Uterus (tissue), 4 donors: ENCODE results near the gene DGCR2. TPM values are rescaled to one million over a fixed set of nuclear protein-coding genes. Genes with fewer than 3 reads are reported as not detected.

Experiments used
- DNase-seq, 2 donors: peaks; one replicate each; pipeline ENCODE4 v3.0.0-alpha.2; 2019 to 2020
- H3K27ac ChIP-seq, 2 donors: fragments of 200-600 bp; sonication (generic); 1 replicate in 1 of 2; 2 replicates in 1 of 2; pipeline ENCODE4 v1.5.1; 2016 to 2018
- H3K27me3 ChIP-seq, 2 donors: fragments of 200-600 bp; sonication (generic); one replicate each; pipeline ENCODE4 v1.5.1; 2018 to 2019; ENCODE audit warnings: control low read depth in 1 of 2
- H3K36me3 ChIP-seq, 2 donors: fragments of 200-600 bp; sonication (generic); one replicate each; pipeline ENCODE4 v1.5.1; 2019; ENCODE audit warnings: control low read depth in 1 of 2
- H3K4me1 ChIP-seq, 2 donors: fragments of 200-600 bp; sonication (generic); one replicate each; pipeline ENCODE4 v1.5.1; 2018 to 2019; ENCODE audit warnings: control low read depth in 1 of 2
- H3K4me3 ChIP-seq, 2 donors: fragments of 200-600 bp; sonication (generic); 1 replicate in 1 of 2; 2 replicates in 1 of 2; pipeline ENCODE4 v1.5.1; 2018 to 2019; ENCODE audit warnings: mild to moderate bottlenecking in 1 of 2
- H3K9me3 ChIP-seq, 2 donors: fragments of 200-600 bp; sonication (generic); one replicate each; pipeline ENCODE4 v1.5.1; 2019; ENCODE audit warnings: control low read depth in 1 of 2
- CTCF ChIP-seq, 4 experiments: fragments of 200-600 bp in 2 of 4; fragments of 450-650 bp in 2 of 4; sonication (generic) in 2 of 4; IDR thresholded peaks; one replicate each; pipeline ENCODE4 v1.5.1; 2016 to 2019; ENCODE audit warnings: antibody characterized with exemption in 4 of 4, mild to moderate bottlenecking in 2 of 4, moderate library complexity in 1 of 4
- POLR2A ChIP-seq, 2 donors: fragments of 450-650 bp; IDR thresholded peaks; one replicate each; pipeline ENCODE4 v1.6.1; 2016; ENCODE audit warnings: antibody characterized with exemption in 2 of 2, mild to moderate bottlenecking in 1 of 2, moderate library complexity in 1 of 2
- intact Hi-C: fragments of 100-400 bp; cut with DNase I; formaldehyde crosslinking; loops from one replicate; pipeline ENCODE4 v1.15.1; 2023; ENCODE audit warnings: low total_unique reads
- total RNA-seq, 4 donors: library from RNA; depleted of rRNA in 3 of 4; stranded (reverse); fragments of >200 nt in 3 of 4; gene quantifications; one replicate each; pipeline versions ENCODE4 v1.1.0 to v1.2.4, GENCODE V29; 2014 to 2023
- donor health status: DM: yes; HTN: yes; CAD: no.

Gene DGCR2
- total RNA-seq, 4 donors from 2014 or later, result 18.2 to 88.9 (median 47.6) TPM

DNA sequence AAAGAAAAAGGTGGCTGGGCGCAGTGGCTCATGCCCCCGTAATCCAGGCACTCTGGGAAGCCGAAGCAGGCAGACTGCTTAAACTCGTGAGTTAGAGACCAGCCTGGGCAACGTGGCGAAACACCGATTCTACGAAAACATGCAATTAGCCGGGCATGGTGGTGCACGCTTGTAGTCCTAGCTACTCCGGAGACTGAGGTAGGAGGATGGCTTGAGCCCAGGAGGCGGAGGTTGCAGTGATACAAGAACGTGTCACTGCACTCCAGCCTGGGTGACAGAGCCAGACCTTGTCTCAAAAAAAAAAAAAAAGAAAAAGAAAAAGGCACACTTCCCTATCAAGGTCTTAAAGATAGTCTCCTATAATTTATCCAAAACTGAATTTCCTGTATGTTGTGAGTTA, 39.4 kb downstream of the DGCR2 start:
- Histone ChIP-seq H3K27me3 (no peaks in the 10 kb centered on the region), H3K27ac (no peak overlapping the region), H3K4me3 (no peak overlapping the region), H3K4me1 (no peaks in the 10 kb centered on the region), H3K9me3 (no peaks in the 10 kb centered on the region), H3K36me3 (no peaks in the 10 kb centered on the region)
- no peak for TF ChIP-seq POLR2A (IDR thresholded peaks at IDR 0.05)
- no peak for TF ChIP-seq CTCF (IDR thresholded peaks at IDR 0.05)
- no peak for DNase-seq
- intact Hi-C loops, result no loop called here

GRCh38 chr22:19082101-19082500, 40.1 kb downstream of the DGCR2 start:
- no peak overlapping the region for H3K27ac ChIP-seq
- H3K27me3 ChIP-seq, result no peaks in the 10 kb centered on the region
- H3K9me3 ChIP-seq, result no peaks in the 10 kb centered on the region
- TF ChIP-seq POLR2A (IDR thresholded peaks at IDR 0.05) (no peak), CTCF (IDR thresholded peaks at IDR 0.05) (no peak)
- no peaks in the 10 kb centered on the region for H3K4me1 ChIP-seq
- no peaks in the 10 kb centered on the region for H3K36me3 ChIP-seq
- intact Hi-C loops, result no loop called here
- no peak overlapping the region for H3K4me3 ChIP-seq
- no peak for DNase-seq

GRCh38 chr22:19081351-19081750, 40.9 kb downstream of the DGCR2 start:
- TF ChIP-seq CTCF (IDR thresholded peaks at IDR 0.05) (no peak), POLR2A (IDR thresholded peaks at IDR 0.05) (no peak)
- Histone ChIP-seq H3K4me3 (no peak overlapping the region), H3K36me3 (no peaks in the 10 kb centered on the region), H3K27me3 (no peaks in the 10 kb centered on the region), H3K9me3 (no peaks in the 10 kb centered on the region), H3K27ac (no peak overlapping the region), H3K4me1 (no peaks in the 10 kb centered on the region)
- intact Hi-C loops, result no loop called here
- DNase-seq, result no peak

DNA sequence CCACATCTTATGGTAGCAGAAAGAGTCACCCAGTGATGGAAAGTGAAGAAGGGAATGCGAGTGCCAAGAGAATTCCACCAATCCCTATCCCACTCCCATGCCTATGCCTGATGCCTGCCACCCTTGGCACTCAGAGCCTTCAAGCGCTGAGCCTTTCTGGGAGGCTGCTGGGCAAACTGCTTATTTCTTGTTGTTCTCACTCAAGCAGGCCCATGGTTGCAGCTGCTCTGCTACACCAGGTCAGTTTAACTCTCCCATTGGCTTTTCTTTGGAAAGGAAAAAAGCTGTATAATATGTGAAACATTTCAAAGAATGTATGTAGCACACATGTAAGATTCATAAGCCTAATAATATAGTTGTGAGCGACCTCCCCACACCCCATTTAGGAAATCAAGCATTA, 41.4 kb downstream of the DGCR2 start:
- intact Hi-C loops, result no loop called here
- no peaks in the 10 kb centered on the region for H3K9me3 ChIP-seq
- no peak overlapping the region for H3K27ac ChIP-seq
- DNase-seq, result no peak
- no peaks in the 10 kb centered on the region for H3K4me1 ChIP-seq
- H3K4me3 ChIP-seq, result no peak overlapping the region
- H3K27me3 ChIP-seq, result no peaks in the 10 kb centered on the region
- TF ChIP-seq CTCF (IDR thresholded peaks at IDR 0.05) (no peak), POLR2A (IDR thresholded peaks at IDR 0.05) (no peak)
- H3K36me3 ChIP-seq, result no peaks in the 10 kb centered on the region

DNA sequence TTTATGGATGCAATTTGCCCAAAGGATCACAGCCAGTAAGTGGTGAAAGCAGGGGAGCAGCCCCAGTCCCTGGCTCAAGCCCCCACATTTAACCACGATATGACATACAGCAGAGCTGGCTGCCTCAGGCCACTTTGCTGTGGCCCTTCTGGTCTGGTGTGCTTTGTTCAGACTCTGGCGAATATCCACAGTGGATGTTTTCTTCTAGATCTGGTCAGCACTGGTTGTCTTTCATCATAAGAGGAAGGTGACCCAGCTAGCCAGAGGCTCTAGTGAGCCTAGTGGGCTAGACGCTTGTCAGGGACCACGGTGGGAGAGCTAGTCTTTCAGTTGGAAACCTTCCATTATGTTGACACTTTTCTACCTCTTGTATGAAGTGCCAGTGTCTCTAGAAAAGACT, 42.5 kb downstream of the DGCR2 start:
- no peak overlapping the region for H3K4me3 ChIP-seq
- H3K36me3 ChIP-seq, result no peaks in the 10 kb centered on the region
- H3K27me3 ChIP-seq, result no peaks in the 10 kb centered on the region
- DNase-seq, result no peak
- H3K27ac ChIP-seq, result no peak overlapping the region
- H3K9me3 ChIP-seq, result no peaks in the 10 kb centered on the region
- TF ChIP-seq CTCF (IDR thresholded peaks at IDR 0.05), result no peak
- TF ChIP-seq POLR2A (IDR thresholded peaks at IDR 0.05), result no peak
- no peaks in the 10 kb centered on the region for H3K4me1 ChIP-seq
- intact Hi-C loops, result no loop called here
